ENCODE results near the gene ITPRID2.

DNA sequence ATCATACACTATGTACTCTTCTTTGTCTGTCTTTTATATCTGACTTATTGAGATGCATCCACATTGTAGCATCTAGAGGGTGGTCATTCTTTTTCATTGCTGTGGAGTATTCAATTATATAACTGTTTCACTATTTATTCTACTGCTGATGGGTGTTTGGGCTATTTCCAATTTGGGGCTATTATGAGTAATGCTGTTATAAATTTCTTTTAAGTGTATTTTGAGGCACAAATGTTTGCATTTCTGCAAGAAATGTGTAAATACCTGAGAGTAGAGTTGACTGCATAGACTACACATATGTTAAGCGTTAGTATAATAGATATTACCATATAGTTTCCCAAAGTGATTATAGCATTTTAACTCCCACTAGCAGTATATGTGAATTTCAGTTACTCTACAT, 67.2 kb downstream of the ITPRID2 start:
- TF ChIP-seq, protein P1, sequence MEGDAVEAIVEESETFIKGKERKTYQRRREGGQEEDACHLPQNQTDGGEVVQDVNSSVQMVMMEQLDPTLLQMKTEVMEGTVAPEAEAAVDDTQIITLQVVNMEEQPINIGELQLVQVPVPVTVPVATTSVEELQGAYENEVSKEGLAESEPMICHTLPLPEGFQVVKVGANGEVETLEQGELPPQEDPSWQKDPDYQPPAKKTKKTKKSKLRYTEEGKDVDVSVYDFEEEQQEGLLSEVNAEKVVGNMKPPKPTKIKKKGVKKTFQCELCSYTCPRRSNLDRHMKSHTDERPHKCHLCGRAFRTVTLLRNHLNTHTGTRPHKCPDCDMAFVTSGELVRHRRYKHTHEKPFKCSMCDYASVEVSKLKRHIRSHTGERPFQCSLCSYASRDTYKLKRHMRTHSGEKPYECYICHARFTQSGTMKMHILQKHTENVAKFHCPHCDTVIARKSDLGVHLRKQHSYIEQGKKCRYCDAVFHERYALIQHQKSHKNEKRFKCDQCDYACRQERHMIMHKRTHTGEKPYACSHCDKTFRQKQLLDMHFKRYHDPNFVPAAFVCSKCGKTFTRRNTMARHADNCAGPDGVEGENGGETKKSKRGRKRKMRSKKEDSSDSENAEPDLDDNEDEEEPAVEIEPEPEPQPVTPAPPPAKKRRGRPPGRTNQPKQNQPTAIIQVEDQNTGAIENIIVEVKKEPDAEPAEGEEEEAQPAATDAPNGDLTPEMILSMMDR (optimal IDR thresholded peaks at IDR 0.05 in 1 of 3, IDR thresholded peaks at IDR 0.05 in 1 of 3, conservative IDR thresholded peaks at IDR 0.05 in 1 of 3; ENCODE audit: extremely low read depth in 1 of 3, insufficient read depth in 2 of 3, low read length in 3 of 3), result no peak
- no peak for TF ChIP-seq EZH2 (IDR thresholded peaks at IDR 0.05; ENCODE audit: low read length)

Measured in keratinocyte (primary cell).